Mucosa of descending colon (tissue), 3 donors: Measurements from ENCODE around the gene KMT2B. TPM values are rescaled to one million over a fixed set of nuclear protein-coding genes. Genes with fewer than 3 reads are reported as not detected.

Experiments used
- ATAC-seq: fragments of 200-7000 bp; cut with Tn5 transposase; one replicate; pipeline ENCODE4 v1.9.1; 2020; ENCODE audit warnings: mild to moderate bottlenecking, moderate library complexity
- DNase-seq, 3 donors: peaks; one replicate each; pipeline ENCODE4 v3.0.0-alpha.2; 2020
- H3K36me3 ChIP-seq: fragments of 200-600 bp; one replicate; pipeline ENCODE4 v1.8.0; 2021; ENCODE audit warnings: low read depth, mild to moderate bottlenecking
- H3K4me1 ChIP-seq: fragments of 200-600 bp; one replicate; pipeline ENCODE4 v1.8.0; 2021; ENCODE audit warnings: low read depth, mild to moderate bottlenecking
- H3K4me3 ChIP-seq: fragments of 200-600 bp; one replicate; pipeline ENCODE4 v1.8.0; 2021; ENCODE audit warnings: mild to moderate bottlenecking
- H3K9me3 ChIP-seq: fragments of 200-600 bp; one replicate; pipeline ENCODE4 v1.8.0; 2021; ENCODE audit warnings: mild to moderate bottlenecking
- intact Hi-C, 2 donors: fragments of 100-400 bp; cut with DNase I in 1 of 2; cut with micrococcal nuclease in 1 of 2; formaldehyde crosslinking; loops; one replicate each; pipeline versions ENCODE4 v1.11.0 to v1.11.1; 2022; cut with DNase I, micrococcal nuclease
- total RNA-seq, 3 donors: library from RNA; stranded (reverse); fragmentation: NEBNext Ultra II Directional in 2 of 3; extraction: Animal tissue kit (Norgen Biotek cat#: 25700) in 2 of 3; gene quantifications; one replicate each; pipeline versions ENCODE4 v1.2.1 to v1.2.4, GENCODE V29; 2021 to 2023
- TF ChIP-seq, protein P1 (sequence below): fragments of 200-600 bp; IDR thresholded peaks from one replicate; pipeline ENCODE4 v1.8.0; 2022; ENCODE audit warnings: antibody characterized with exemption, mild to moderate bottlenecking
- donor health status: DM: no; HTN: no; CAD: no; lungs with moderate emphysema.
- donor health status: DM: no; HTN: no; CAD: no.
- donor health status: DM: no; HTN: yes; CAD: no.

Gene KMT2B
- total RNA-seq, 3 donors from 2014 or later: 35.9 to 49.2 (median 37.5) TPM

DNA sequence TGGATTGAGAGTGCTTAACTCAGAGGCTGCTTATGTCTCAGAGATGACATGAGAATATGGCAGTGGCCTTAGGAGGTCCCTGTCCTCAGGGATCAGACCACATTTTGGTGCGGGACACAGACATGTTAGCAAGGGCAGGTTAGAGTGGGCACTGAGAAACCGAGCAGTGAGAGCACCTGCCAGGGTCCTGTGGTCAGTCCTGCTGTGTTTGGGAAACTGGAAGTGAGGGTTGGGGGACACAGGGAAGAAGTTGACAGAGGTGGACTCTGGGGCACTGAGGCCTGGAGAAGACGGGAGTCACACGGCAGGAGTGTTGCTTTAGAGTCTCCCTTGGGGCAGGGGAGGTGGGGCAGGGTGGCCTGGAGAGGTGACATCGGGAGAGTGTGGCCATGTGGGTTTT is 17.1 kb downstream of the KMT2B start:
- peaks cover 13% of the 10 kb centered on the region for H3K36me3 ChIP-seq
- TF ChIP-seq, protein P1, sequence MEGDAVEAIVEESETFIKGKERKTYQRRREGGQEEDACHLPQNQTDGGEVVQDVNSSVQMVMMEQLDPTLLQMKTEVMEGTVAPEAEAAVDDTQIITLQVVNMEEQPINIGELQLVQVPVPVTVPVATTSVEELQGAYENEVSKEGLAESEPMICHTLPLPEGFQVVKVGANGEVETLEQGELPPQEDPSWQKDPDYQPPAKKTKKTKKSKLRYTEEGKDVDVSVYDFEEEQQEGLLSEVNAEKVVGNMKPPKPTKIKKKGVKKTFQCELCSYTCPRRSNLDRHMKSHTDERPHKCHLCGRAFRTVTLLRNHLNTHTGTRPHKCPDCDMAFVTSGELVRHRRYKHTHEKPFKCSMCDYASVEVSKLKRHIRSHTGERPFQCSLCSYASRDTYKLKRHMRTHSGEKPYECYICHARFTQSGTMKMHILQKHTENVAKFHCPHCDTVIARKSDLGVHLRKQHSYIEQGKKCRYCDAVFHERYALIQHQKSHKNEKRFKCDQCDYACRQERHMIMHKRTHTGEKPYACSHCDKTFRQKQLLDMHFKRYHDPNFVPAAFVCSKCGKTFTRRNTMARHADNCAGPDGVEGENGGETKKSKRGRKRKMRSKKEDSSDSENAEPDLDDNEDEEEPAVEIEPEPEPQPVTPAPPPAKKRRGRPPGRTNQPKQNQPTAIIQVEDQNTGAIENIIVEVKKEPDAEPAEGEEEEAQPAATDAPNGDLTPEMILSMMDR: no peak
- no peaks in the 10 kb centered on the region for H3K9me3 ChIP-seq
- no peak overlapping the region for H3K4me3 ChIP-seq
- peaks cover 6% of the 10 kb centered on the region for H3K4me1 ChIP-seq
- DNase-seq (no peak), ATAC-seq (no peak)
- intact Hi-C loops: no loop called here

DNA sequence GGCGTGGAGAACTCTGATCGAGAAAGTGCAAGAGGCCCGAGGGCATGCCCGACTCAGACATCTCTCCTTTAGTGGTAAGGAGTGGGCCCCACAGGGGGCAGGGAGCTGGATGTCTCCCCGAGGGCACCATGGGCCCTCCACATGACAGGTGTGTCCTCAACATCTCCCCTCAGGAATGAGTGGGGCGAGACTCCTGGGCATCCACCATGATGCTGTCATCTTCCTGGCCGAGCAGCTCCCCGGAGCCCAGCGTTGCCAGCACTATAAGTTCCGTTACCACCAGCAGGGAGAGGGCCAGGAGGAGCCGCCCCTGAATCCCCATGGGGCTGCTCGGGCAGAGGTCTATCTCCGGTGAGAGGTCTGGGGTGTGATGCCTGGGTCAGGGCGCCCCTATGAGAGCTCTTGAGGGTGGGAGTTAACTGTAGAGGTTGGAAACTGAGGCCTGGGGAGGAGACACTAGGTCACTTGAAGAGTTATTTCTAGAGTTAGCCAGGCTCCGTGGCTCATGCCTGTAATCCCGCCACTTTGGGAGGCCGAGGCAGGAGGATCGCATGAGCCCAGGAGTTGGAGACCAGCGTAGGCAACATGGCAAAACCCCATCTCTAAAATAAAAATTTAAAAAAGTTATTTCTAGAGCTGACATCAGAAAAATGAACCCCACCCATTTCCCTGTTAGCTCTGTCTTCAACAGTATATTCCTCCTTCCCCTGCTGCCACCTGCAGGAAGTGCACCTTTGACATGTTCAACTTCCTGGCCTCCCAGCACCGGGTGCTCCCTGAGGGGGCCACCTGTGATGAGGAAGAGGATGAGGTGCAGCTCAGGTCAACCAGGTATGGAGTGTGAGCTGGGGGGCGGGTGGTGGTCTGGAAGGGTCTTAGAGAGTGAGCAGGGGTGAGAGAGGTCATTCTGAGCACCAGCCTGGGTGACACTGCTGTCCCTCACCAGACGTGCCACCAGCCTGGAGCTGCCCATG is 19.4 kb downstream of the KMT2B start:
- ATAC-seq: no peak
- Histone ChIP-seq H3K4me3 (no peak overlapping the region), H3K4me1 (peaks cover 8% of the 10 kb centered on the region), H3K36me3 (peaks cover 4% of the 10 kb centered on the region), H3K9me3 (no peaks in the 10 kb centered on the region)
- TF ChIP-seq, protein P1: no peak
- peak in 1 of 3 donors; percentile 47 for DNase-seq
- intact Hi-C loops: no loop called here

DNA sequence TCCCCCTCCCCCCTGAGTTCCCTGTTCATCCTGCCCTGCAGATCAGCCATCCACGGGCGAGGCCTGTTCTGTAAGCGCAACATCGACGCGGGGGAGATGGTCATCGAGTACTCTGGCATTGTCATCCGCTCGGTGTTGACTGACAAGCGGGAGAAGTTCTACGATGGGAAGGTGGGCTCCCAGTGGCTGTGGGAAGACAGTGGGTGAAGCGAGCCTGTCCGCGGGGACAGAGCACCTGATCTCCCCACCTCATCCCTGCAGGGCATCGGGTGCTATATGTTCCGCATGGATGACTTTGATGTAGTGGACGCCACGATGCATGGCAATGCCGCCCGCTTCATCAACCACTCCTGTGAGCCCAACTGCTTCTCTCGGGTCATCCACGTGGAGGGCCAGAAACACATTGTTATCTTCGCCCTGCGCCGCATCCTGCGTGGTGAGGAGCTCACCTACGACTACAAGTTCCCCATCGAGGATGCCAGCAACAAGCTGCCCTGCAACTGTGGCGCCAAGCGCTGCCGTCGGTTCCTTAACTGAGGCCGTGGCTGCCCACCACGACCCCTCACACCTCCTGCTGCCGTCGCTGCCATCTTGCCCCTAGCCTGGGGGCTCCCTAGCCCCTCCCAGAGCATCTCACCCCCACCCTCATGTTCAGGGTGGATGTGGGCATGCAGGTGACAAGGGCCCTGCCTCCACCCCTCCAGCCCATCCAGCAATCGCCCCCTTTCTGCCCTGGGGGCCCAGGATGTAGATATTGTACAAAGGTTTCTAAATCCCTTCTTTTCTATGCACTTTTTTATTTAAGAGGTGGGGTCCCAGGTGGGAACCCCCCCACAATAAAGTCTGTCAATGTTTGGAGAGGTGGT is 20.5 kb downstream of the KMT2B start:
- ATAC-seq (no peak), DNase-seq (peak in 1 of 3 donors; percentile 57)
- intact Hi-C loops: no loop called here
- TF ChIP-seq, protein P1: no peak
- peaks cover 4% of the 10 kb centered on the region for H3K36me3 ChIP-seq
- no peak overlapping the region for H3K4me3 ChIP-seq
- peaks cover 8% of the 10 kb centered on the region for H3K4me1 ChIP-seq
- no peaks in the 10 kb centered on the region for H3K9me3 ChIP-seq

DNA sequence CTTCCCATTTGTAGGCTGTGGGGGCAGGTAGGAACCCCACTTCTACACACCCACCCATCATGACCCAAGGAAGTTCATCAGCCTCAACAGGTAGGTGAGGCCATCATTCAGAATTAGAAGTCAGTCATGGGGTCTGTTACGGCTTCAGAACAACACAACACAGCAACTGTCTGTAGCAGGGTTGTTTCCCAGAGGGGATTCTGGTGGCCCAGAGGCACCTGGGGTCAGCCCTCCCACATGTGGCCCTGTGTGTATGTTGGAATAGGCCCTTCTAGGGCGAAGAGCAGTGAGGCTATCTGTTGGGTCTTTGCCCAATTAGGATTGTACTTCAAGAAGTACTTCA is 21.1 kb downstream of the KMT2B start:
- TF ChIP-seq, protein P1: no peak
- peaks cover 4% of the 10 kb centered on the region for H3K36me3 ChIP-seq
- intact Hi-C loops: no loop called here
- ATAC-seq (no peak), DNase-seq (no peak)
- H3K4me3 ChIP-seq: no peak overlapping the region
- H3K4me1 ChIP-seq: peaks cover 8% of the 10 kb centered on the region
- H3K9me3 ChIP-seq: no peaks in the 10 kb centered on the region

DNA sequence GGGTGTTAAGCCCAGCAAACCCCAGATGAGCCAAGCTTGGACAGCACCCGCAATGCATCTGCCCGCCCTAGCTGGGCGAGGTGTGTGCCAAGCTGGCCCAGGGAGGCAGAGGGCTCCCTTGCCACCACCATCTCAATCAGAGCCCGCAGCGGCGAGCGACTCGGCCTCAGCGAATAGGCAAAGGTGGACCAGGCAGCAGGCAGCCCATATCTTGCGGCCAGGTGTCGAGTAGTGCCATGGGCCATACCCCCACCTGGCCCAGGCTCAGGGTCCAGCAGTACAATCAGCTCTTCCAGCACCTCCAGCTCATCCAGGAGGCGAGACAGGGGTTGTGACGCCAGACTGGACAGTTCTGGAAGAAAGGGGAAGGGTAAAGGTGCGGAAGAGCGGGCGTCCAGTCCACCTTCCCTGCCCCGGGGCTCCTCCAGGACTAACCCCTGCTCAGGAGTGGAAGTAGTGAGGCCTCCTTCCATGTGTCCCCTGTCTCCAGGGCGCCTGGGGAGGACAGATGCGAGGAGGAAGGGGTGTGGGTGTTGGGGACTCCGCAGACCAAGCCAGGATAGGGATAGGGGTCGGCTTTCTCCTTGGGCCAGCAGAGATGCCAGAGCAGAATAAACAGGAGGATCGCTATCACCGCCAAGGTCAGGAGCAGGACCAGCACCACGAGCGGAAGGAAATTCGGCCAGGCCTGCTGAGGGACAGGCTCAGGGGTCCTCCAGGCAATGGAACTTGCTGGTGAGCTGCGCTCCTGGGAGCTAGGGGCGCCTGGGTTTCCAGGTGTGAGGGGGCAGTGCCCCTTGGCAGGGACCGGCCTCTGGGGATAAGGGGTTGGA is 21.7 kb downstream of the KMT2B start:
- DNase-seq: no peak
- ATAC-seq: no peak
- TF ChIP-seq, protein P1: no peak
- peaks cover 15% of the 10 kb centered on the region for H3K4me1 ChIP-seq
- H3K9me3 ChIP-seq: no peaks in the 10 kb centered on the region
- H3K4me3 ChIP-seq: no peak overlapping the region
- intact Hi-C loops: no loop called here
- peaks cover 4% of the 10 kb centered on the region for H3K36me3 ChIP-seq
